ENCODE measurements around the gene ESPNL. TPM values are rescaled to one million over a fixed set of nuclear protein-coding genes. Genes with fewer than 3 reads are reported as not detected.

ESPNL gene
- total RNA-seq, 1 donor from 2014 or later = under 0.01 TPM

DNA sequence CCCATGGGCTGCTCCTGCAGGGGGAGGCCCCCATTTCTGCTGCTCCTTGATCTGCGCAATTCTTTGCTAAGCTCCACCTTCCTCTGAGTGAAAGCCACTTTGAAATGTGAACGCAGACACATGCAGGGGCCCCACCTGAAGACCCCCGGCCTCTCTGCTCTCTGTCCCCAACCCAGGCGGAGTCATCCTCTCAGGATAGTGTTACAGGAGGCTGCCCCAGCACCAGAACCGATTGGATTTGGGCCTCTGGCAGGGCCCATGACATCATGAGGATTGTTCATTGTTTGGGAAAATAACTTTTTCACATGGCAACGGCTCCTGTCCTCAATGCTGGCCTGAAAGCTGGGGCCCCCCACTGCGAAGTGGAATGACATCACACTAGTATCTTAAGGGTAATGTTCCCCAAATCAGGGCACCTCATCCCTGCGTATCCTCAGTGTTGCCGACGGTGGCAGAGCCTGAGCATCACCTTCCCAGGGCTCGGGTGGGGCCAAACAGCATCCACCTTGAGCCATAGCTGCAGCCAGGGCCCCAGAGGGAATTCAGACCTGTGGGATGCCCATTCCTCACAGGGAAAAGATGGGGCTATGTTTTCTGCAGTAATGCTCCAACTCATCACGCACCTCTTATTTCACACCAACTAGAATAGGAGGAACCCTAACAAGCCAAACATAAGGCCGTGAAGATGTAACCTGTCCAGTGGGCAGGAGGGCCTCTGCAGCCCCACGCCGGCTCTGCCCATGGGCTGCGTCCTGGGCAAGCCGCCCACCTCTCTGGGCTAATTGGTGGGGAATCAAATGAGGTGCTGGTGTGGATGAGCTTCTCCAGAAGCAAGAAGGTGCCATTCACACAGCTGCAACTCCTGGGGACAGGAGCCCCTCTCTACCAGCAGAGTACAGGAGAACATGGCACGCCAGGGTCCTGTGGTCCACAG lies 55.9 kb downstream of the ESPNL start:
- no peak for DNase-seq (ENCODE audit: low read depth, low spot score)

DNA sequence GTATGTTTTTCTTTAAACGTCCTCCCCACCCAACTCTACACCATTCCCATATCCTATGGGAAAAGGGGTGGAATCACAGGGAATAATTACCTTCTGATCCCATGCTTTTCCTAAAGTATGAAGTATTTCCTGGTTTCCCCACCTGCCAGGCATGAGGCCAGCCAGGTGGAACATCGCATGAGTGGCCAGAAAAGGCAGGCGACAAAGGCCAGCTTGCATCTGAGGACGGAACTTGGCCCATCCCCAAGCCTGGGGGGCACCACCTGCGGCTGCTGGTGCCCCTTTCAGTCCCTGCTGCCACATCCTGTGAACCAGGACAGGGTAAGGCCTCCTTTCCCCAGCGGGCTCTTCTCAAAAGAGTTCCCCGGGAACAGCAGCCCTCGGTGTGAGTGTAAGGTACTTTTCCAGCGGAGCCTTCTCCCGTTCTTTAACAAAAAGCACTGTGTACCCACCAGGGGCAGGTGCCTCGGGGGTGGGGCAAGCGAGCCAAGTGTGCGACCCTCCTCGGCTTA lies 57.4 kb downstream of the ESPNL start:
- DNase-seq (ENCODE audit: low read depth, low spot score) = no peak

DNA sequence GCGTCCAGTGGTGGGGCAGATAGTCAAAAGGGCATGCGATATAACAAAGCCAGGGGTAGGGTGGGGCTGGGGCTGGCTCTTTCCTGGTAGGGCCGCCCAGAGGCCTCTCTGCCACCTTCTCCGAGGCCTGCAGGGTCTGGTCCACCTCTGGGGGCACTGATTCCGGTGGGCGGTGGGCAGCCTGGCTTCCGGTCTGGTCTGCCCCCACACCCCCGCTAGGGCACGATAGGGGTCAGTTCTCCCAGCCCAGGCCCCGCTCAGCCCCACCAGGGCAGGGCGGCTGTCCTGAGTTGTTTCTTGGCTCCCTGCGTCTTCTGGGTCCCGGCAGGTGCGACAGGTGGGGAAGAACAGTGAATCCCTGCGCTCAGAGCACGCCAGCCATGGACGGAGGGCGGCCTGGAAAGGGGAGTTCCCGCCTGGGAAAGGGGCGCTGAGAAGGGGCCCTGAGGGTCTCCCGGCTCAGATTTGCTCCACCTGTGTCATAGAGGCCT lies 57.9 kb downstream of the ESPNL start:
- no peak for DNase-seq (ENCODE audit: low read depth, low spot score)

DNA sequence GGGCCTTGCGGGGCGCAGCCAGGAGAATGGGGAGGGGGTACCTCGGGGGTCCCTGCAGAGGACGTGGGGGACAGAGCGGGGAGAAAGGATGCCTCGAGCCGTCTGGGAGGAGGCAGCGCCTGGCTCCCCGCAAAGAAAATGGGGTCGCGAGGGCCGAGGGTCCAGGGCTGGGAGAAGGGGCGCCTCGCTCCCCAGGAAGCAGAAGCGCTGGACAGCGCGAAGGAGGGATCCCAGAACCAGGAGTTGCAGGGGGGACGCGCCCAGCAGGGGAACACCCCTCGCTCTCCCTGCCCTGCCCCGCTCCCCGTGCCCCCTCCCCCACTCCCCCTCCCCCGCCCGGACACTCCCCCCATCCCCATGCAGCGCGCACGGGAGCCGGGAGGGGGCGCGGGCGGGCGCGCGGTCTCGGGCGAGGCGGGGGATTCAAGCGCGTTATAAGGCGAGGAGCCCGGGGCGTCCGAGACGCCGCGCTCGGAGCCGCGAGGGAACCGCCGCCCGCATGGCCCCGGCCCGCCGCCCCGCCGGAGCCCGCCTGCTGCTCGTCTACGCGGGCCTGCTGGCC lies 58.5 kb downstream of the ESPNL start, which contains the start of gene ERFE:
Gene ERFE, plus strand, starts transcription at position 462 of the 562 bp plus-strand sequence. Its CDS starts 38 bp downstream, at position 500.
- no peak for DNase-seq (ENCODE audit: low read depth, low spot score)

DNA sequence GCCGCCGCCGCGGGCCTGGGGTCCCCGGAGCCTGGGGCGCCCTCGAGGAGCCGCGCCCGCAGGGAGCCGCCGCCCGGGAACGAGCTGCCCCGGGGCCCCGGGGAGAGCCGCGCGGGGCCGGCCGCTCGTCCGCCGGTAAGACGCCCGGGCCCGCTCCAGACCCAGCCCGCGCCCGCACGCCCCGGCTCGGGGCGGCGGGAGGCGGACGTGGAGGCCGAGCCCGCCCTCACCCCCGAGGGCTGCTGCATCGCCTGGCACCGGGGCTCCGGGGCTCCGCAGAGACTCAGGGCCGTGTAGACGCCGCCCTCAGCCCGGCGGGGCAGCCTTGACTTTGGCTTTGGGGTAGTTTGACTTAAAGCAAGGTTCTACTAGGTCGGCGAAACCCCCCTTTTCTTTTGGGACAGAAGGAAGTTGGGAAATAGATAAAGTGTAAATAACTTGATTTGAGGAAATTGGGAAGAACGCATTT lies 59.0 kb downstream of the ESPNL start:
- no peak for DNase-seq (ENCODE audit: low read depth, low spot score)

DNA sequence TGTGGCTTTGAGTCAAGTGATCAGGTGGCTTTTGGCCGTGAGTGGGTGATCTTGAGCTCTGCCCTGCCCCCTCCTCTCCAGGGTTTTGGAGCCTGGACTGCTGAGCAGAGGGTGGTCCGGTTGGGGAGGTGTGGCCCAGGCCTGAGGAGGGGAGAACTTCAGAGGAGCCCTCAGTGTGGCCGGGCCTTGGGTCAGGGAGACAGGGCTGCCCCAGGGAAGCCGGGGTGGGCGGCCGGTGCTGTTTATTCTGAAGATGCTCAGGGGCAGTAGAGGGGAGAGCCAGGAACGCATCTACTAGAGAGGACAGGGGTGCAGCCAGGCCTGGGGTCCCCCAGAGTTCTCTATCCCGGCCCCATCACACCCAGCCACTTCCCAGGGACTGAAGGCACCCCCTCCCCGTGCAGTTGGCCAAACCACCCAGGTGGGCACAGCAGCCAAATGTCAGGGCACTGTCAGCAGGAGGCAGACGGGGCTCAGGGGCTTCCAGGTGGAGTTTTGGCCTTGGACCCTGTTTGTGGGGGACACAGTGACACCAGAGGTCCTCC lies 59.6 kb downstream of the ESPNL start:
- no peak for DNase-seq (ENCODE audit: low read depth, low spot score)

DNA sequence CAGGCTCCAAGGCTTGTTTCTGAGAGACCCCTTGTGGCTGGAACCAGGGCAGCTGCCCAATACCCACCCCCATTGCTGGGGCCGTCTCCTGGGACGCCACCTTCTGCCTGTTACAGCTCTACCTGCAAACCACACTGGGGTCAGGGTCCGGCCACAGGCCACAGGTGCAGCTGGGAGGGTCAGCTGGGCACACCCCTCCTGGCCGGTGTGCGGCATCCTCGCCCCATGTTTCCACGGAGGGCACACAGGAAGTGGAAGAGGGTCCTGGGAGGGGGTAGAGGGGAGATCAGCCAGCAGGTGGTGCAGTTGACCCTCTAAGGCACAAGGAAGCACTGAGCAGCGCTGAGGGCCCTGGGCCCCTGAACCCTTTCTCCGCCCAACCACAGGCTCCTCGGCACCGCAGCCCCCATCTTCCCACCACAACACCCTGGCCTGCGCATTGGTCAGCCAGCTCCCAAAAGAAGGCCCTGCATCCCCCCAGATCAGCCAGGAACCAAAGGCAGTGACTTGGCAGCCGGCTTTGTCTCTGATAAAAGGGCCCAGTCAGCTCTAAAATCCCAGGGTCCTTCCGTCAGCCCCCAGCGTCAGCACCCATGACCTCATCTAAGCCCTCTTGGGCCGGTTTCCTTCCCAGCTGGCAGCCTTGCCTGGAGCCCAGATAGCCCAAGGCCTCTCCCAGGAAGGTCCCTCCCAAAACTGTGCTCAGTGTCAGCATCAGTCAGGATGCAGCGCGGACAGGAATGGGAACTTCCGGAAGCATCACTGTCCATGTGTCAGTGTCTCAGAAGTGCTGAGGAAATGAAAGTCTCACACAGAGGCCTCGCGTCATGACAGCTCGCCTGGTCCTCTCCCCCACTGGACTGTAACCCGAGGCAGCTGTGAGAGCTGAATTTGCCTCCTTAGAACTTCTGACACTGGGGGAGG lies 60.3 kb downstream of the ESPNL start:
- no peak for DNase-seq (ENCODE audit: low read depth, low spot score)

DNA sequence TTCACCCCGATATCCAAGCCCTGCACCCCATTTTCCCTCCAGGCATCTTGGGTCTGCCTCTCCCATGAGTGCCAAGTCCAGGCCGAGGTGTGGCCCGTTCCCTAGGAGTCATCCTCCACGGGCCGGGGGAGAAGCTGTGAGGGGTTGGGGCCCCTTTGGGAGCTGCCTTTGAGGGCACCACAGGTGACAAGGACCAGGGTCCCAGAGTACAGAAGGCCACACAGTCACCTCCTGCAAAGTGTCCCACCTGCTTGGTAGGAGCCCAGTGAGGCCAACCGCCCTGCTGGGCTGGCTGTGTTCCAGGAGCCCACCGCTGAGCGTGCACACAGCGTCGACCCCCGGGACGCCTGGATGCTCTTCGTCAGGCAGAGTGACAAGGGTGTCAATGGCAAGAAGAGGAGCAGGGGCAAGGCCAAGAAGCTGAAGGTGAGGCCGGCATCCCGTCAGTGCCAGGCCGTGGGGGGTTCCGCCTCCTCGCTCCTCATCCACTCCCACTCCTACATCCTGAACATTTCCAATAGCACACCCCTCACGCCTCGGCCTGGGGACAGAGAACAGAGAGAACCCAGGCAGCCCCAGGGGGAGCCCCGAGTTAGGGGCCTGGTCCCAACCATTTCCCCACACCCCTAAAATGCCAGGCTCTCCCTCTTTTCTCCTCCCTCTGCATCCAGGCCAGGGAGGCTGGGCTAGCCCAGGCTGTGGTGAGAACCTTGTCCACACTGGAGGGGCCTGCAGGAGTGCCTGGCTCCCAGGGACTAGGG lies 61.3 kb downstream of the ESPNL start:
- DNase-seq (ENCODE audit: low read depth, low spot score) = no peak

DNA sequence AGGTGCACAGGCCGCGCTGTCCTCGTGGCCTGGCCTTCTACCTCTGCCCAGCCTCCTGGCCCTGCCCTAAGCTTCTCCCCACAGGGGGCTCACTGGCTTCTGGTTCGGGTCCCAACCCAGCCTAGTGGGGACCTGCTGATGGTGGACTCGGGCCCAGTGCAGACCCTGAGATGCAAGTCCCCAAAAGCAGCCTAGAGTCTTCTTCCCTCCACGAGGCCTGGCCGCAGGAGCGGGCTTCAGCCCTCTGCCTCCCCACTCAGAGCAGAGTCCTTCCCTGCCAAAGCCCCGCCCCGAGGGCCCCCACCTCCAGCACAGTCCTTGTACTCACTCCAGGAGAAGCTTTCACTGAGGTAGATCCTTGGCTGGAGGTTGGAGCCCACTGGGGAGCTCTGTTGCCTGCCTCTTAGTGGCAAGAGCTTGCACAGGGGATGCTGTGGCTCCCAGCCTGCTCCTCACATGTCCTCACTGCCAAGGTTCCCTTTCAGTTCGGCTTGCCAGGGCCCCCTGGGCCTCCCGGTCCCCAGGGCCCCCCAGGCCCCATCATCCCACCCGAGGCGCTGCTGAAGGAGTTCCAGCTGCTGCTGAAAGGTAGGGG lies 62.2 kb downstream of the ESPNL start:
- no peak for DNase-seq (ENCODE audit: low read depth, low spot score)

DNA sequence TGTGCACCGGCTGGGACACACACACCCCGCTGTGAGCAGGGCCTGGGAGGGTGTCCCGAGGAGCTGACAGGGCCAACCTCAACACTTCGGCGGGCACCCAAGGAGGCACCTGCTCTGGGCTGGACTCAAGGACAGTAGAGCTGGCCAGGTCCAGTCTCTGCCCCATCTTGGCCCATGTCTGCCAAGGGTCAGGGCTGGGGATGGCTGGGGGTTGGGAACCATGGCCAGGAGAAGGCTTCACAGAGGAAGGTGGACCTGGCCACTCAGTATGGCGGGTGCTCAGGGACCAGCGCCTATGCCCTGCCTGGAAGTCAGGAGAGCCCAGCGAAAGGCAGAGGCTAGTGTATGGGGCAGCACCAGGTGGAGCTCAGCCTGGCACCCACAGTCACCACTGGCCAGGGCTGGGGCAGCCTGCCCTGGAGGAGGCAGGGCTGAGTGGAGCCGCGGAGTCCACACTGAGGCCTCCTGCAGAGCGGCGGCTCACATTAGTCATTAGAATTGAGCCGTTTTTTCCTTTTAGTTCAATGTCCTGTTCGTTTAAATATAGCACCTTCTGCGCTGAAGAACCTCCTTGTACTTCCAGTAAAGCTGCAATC lies 62.8 kb downstream of the ESPNL start:
- DNase-seq (ENCODE audit: low read depth, low spot score) = no peak

DNA sequence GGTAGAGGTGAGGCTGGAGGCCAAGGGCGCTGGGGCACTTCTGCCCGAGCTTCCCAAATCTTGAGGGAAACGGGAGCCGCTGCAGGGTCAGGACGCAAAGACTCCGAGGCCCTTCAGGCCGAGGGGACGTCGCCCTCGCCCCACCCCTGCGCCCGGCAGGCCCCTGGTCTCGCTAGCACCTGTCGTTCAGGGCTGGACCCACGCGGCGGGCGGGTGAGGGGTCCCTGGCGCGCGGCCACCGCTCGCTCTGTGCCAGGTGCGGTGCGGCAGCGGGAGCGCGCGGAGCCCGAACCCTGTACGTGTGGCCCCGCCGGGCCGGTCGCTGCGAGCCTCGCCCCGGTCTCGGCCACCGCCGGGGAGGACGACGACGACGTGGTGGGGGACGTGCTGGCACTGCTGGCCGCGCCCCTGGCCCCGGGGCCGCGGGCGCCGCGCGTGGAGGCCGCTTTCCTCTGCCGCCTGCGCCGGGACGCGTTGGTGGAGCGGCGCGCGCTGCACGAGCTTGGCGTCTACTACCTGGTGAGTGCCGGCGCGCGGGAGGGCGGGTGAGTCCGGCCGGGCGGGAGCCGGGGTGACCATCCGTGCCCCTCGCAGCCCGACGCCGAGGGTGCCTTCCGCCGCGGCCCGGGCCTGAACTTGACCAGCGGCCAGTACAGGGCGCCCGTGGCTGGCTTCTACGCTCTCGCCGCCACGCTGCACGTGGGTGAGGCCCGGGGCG lies 63.5 kb downstream of the ESPNL start:
- DNase-seq (ENCODE audit: low read depth, low spot score) = no peak

DNA sequence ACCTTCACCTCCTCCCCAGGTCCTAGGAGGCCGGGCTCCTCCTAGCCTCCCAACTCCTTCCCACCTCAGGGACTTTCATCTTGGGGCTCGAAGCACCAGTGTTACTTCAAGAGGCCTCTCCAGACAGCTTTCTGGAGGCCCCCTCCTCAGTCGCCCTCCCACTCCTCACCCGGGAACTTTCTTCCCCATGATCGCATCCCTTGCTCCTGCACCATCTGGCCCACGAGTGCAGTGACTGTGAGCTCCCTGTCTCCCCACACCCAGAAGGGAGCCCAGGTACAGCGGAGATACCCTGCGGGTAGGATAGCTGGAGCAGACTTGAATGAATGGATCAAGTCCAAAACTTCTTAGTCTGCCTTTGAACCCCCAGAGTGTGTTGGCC lies 64.8 kb downstream of the ESPNL start:
- no peak for DNase-seq (ENCODE audit: low read depth, low spot score)

DNA sequence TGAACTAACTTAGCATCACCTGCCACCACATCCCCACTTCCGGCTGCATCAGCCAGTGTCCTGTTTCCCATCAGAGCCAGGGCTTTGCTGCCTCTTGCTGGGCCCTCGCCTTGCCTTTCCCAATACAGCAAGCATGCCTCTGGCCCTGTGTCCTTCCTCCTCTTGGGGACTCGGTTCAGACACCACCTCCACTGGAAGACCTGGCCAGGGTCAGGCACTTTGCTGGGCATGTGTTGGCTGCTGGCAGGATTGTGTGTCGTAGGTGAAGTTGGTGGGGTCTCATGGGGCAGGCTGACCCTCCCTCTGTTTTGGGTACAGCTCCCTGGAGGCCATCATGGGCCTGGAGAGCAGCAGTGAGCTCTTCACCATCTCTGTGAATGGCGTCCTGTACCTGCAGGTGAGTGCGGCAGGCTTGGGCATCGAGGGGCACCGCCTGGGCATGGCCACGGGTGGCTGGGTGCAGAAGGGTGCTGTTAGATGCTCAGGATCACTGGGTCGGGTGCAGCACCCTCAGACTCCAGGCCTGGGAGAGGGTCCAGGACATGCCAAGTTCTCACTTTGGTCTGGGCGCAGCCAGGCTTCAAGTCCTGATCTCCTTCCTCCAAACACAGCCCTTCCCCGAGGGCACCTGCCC lies 65.3 kb downstream of the ESPNL start:
- DNase-seq (ENCODE audit: low read depth, low spot score) = no peak

DNA sequence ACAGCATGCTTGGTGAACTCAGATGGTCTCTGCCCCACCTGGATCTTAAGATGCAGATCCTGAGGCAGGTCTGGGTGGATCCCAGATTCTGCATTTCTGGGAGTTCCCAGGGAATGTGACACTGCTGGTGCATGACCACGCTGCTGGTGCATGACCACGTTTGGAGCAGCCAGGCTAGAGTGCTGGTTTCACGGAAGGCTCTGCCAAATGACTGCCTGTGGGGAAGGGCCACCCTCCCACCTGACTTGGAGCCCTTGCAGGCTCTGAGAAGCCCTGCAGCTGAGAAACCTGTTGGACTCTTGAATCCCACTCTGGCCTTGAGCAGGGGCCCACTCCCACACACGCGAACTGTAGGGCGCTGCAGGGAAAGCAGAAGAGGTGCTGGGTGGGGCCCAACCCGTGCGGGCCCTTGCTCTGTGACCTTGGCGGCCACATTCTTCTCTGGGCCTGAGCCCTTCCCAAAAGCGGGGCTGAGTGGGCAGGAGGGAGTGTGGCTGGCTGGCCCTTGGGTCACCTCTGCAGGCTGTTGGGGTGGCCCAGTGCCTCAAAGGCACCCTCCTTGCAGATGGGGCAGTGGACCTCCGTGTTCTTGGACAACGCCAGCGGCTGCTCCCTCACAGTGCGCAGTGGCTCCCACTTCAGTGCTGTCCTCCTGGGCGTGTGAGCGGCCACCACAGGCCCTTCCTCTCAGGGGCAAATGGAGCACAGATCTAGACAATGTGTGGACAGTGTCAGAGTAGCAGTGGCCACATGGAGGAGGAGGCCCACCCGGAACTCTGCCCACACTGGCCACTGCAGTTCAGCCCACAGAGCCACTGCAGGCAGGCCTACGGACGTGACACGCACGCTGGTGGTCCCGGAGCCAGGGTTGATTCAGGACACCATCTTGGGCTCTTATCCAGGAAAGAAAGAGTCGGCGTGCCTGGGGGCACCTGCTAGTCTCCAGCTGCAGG lies 66.5 kb downstream of the ESPNL start:
- no peak for DNase-seq (ENCODE audit: low read depth, low spot score)

DNA sequence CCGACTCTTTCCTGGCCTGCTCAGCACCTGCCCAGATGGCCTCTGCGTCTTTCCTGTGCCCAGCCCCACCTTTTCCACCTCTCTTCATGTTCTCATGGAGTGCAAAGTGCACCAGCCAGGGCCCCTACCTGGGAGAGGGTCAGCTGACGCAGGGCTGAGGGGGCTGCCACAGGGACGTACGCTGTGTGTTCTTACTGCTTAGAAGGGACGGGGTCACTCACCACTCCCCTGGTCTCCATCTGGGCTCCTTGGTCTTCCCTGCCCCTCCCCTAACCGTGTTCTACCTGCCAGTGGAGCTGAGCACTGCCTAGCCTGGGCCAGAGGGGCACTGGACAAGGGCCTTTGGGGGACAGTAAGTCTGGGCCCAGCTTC lies 67.2 kb downstream of the ESPNL start:
- no peak for DNase-seq (ENCODE audit: low read depth, low spot score)

DNA sequence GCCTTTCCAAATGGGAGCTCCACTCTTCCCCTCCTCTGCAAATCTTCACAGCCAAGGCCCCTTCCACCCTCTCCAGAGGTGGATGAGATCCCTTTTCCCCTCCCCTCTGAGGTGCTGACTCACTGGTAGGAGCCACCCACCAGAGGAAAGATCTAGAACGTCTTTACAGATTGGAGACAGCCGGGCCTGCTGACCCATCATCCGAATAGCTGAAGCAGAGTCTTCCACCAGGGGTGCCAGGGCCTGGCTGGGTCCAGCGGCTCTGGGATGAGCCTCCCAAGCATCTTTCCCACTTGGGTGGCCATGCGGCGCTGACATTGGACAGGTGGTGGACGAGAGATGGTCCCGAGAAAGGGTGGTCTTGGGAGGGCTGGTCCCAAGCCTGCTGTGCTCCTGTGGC lies 67.6 kb downstream of the ESPNL start:
- no peak for DNase-seq (ENCODE audit: low read depth, low spot score)
